ENCODE measurements around the gene PHF19.

DNA sequence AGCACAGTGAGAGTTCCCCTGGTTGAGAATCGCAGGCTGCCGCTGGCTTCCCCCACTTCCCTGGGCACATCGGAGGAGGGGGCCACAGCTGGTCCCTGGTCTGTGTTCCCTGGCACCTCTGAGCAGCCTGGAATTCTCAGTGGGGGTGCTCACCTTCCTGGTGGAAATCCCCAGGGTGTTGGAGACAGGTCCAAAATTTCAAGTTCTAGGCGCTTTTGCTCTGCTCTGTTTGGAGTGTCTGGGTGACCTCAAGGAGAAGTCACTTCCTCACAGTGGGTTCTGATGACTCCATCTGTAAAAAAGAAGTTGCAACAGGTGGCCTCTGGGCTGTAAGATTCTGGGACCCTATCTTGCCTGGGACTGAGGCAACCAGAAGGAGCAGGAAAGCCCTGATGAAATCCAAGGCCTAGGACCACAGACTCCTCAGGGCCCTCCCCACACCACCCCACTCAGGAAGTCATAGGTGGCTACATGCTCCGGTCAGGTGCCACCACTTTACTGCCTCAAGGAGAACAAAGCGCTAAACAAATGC is 49.5 kb upstream of the PHF19 start, which contains the start of gene TRAF1:
- TF ChIP-seq FOXJ3 (CRISPR knock-in tag; IDR thresholded peaks at IDR 0.05) (no peak), EZH2phosphoT487 (IDR thresholded peaks at IDR 0.05; ENCODE audit: borderline replicate concordance, low read depth) (no peak), ZBTB33 (IDR thresholded peaks at IDR 0.05; ENCODE audit: borderline replicate concordance, low read depth) (no peak), CTCF (IDR thresholded peaks at IDR 0.05) (no peak), RAD21 (IDR thresholded peaks at IDR 0.05; ENCODE audit: low read length) (no peak), TCF12 (IDR thresholded peaks at IDR 0.05) (no peak), USF1 (IDR thresholded peaks at IDR 0.05; ENCODE audit: borderline replicate concordance, low read depth) (no peak), GATA2 (CRISPR knock-in tag; IDR thresholded peaks at IDR 0.05) (no peak), POLR2AphosphoS5 (IDR thresholded peaks at IDR 0.05; ENCODE audit: low read depth, low read length) (no peak), TAF1 (IDR thresholded peaks at IDR 0.05; ENCODE audit: borderline replicate concordance, low read depth, low read length) (no peak), IRF3 (IDR thresholded peaks at IDR 0.05; ENCODE audit: low read depth, low read length) (no peak), EP300 (IDR thresholded peaks at IDR 0.05; ENCODE audit: borderline replicate concordance in 1 of 2, low read depth in 1 of 2, low read length in 1 of 2) (no peak), REST (IDR thresholded peaks at IDR 0.05; ENCODE audit: low read depth, low read length) (no peak)
- TF ChIP-seq, protein P1, sequence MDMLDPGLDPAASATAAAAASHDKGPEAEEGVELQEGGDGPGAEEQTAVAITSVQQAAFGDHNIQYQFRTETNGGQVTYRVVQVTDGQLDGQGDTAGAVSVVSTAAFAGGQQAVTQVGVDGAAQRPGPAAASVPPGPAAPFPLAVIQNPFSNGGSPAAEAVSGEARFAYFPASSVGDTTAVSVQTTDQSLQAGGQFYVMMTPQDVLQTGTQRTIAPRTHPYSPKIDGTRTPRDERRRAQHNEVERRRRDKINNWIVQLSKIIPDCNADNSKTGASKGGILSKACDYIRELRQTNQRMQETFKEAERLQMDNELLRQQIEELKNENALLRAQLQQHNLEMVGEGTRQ (IDR thresholded peaks at IDR 0.05; ENCODE audit: borderline replicate concordance, low read depth, low read length) = no peak
